Ovary (tissue), 3 donors: Measurements from ENCODE around the gene MTMR11.

Experiments used
- CTCF ChIP-seq, 3 donors: fragments of 450-650 bp in 2 of 3; fragments of 200-600 bp in 1 of 3; IDR thresholded peaks; one replicate each; pipeline versions ENCODE4 v1.5.1 to v1.8.0; 2016 to 2022; ENCODE audit warnings: antibody characterized with exemption in 3 of 3, mild to moderate bottlenecking in 1 of 3
- EP300 ChIP-seq: sonication (generic); formaldehyde crosslinking; IDR thresholded peaks from one replicate; pipeline ENCODE4 v1.6.1; 2017; ENCODE audit warnings: antibody characterized with exemption
- donor health status: DM: no; HTN: no; CAD: no.

- TF ChIP-seq CTCF (IDR thresholded peaks at IDR 0.05) (no peak), EP300 (no peak)
Measured at GRCh38 chr1:149978547-149979023, 41.9 kb upstream of the MTMR11 start.
